ENCODE results near the gene ARMCX6. TPM values are rescaled to one million over a fixed set of nuclear protein-coding genes. Genes with fewer than 3 reads are reported as not detected.
"Not testable (repeated sequence)": the region's sequence is repeated elsewhere in the genome, so short reads cannot be mapped to it uniquely, and the experiment has no call there.

The ARMCX6 gene
- total and polyA plus RNA-seq, 10 donors = 31.0 to 62.4 (median 42.2) TPM

- WGBS, 5 donors = 77 to 100% (median 93%) methylated on average over 2 to 12 of the region's 12 CpGs
- TF ChIP-seq CTCF (IDR thresholded peaks at IDR 0.05 in 8 of 11, conservative IDR thresholded peaks at IDR 0.05 in 3 of 11) (no peak), POLR2A (IDR thresholded peaks at IDR 0.05) (no peak), POLR2AphosphoS5 (IDR thresholded peaks at IDR 0.05) (no peak)
- peaks cover 0 to 10% (median 0%) of the 10 kb centered on the region in 6 donors for H3K36me3 ChIP-seq
- H3K27ac ChIP-seq = no peak overlapping the region
- H3K27me3 ChIP-seq (replicated peaks in 1 of 7) = peaks cover 0 to 17% (median 0%) of the 10 kb centered on the region in 7 donors
- intact Hi-C loops (cut with DNase I; ENCODE audit: low total_unique reads) = no loop called here
- peaks cover 0 to 21% (median 8%) of the 10 kb centered on the region in 6 donors for H3K4me1 ChIP-seq
- H3K4me3 ChIP-seq = no peak overlapping the region
- no peaks in the 10 kb centered on the region for H3K9me3 ChIP-seq
- DNase-seq = no peak
Measured at GRCh38 chrX:101657495-101657894, 39.7 kb upstream of the ARMCX6 start.

GRCh38 chrX:101656817-101657216 is 39.0 kb upstream of the ARMCX6 start:
- Histone ChIP-seq H3K27ac (no peak overlapping the region), H3K36me3 (peaks cover 0 to 10% (median 0%) of the 10 kb centered on the region in 6 donors), H3K4me1 (peaks cover 0 to 21% (median 8%) of the 10 kb centered on the region in 6 donors), H3K9me3 (no peaks in the 10 kb centered on the region), H3K4me3 (no peak overlapping the region), H3K27me3 (replicated peaks in 1 of 7) (peaks cover 0 to 17% (median 0%) of the 10 kb centered on the region in 7 donors)
- intact Hi-C loops (cut with DNase I; ENCODE audit: low total_unique reads) = no loop called here
- DNase-seq = peak; percentile 73
- WGBS, 5 donors = 85 to 90% (median 90%) methylated on average over 10 to 13 of the region's 13 CpGs; no CpG with 5 or more reads in 2 of the 5 donors
- no peak for TF ChIP-seq POLR2AphosphoS5 (IDR thresholded peaks at IDR 0.05)
- no peak for TF ChIP-seq POLR2A (IDR thresholded peaks at IDR 0.05)
- TF ChIP-seq CTCF (IDR thresholded peaks at IDR 0.05 in 8 of 11, conservative IDR thresholded peaks at IDR 0.05 in 3 of 11) = no peak

DNA sequence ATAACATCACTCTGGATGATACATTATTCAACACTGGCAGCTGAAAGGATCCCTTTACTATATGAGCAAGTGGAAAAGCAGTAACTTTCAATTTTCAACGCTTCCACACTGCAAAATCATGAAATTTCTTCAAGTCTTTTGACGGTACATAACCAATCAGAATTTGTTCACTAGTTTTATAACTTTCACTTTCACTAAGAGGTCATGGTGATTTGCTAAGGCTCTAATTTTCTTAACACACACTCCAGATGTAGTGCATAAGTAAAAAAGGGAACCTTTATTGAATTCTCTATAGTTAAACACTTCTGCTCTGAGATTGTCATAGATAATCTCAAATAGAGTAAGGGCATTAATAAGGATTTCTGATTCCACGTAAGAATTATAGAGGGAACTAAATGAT is 37.7 kb upstream of the ARMCX6 start:
- Histone ChIP-seq H3K4me1 (peaks cover 0 to 21% (median 8%) of the 10 kb centered on the region in 6 donors), H3K9me3 (no peaks in the 10 kb centered on the region), H3K27me3 (replicated peaks in 1 of 7) (peaks cover 0 to 17% (median 0%) of the 10 kb centered on the region in 7 donors), H3K36me3 (peaks cover 0 to 10% (median 0%) of the 10 kb centered on the region in 6 donors), H3K27ac (peak overlapping the region in 3 of 8 donors; percentile 13 to 37 (median 27)), H3K4me3 (no peak overlapping the region)
- intact Hi-C loops (cut with DNase I; ENCODE audit: low total_unique reads) = no loop called here
- no peak for DNase-seq
- WGBS, 5 donors = 17 to 48% (median 25%) methylated on average over 3 of the region's 3 CpGs
- no peak for TF ChIP-seq POLR2A (IDR thresholded peaks at IDR 0.05)
- no peak for TF ChIP-seq POLR2AphosphoS5 (IDR thresholded peaks at IDR 0.05)
- TF ChIP-seq CTCF (IDR thresholded peaks at IDR 0.05 in 8 of 11, conservative IDR thresholded peaks at IDR 0.05 in 3 of 11) = no peak

DNA sequence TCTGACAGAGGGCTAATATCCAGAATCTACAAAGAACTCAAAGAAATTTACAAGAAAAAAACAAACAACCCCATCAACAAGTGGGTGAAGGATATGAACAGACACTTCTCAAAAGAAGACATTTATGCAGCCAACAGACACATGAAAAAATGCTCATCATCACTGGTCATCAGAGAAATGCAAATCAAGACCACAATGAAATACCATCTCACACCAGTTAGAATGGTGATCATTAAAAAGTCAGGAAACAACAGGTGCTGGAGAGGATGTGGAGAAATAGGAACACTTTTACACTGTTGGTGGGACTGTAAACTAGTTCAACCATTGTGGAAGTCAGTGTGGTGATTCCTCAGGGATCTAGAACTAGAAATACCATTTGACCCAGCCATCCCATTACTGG is 29.9 kb upstream of the ARMCX6 start:
- H3K27me3 ChIP-seq (replicated peaks in 1 of 7); H3K27ac ChIP-seq; intact Hi-C loops (cut with DNase I; ENCODE audit: low total_unique reads); H3K36me3 ChIP-seq; DNase-seq; H3K4me1 ChIP-seq; H3K4me3 ChIP-seq; H3K9me3 ChIP-seq: not testable (repeated sequence)

DNA sequence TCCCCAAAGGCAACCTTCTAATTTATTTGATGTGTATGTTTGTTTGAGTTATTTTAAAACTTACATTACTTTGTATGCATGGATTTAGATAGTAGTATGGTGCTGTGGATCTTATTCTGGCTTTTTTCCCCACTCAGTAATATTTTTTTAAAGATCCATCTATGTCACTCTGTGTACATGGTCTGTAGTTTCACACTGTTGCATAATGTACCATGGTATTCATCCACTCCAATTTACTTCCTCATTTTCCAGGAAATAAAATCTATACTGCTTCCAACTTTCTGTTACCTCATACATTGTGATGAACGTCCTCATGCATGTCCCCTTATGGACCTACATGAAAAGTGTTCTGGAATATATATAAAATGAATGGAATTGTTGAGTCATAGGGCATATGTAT is 24.3 kb upstream of the ARMCX6 start:
- H3K4me1 ChIP-seq = no peaks in the 10 kb centered on the region
- H3K36me3 ChIP-seq = no peaks in the 10 kb centered on the region
- no peak for TF ChIP-seq POLR2A (IDR thresholded peaks at IDR 0.05)
- TF ChIP-seq CTCF (IDR thresholded peaks at IDR 0.05 in 8 of 11, conservative IDR thresholded peaks at IDR 0.05 in 3 of 11) = no peak
- TF ChIP-seq POLR2AphosphoS5 (IDR thresholded peaks at IDR 0.05) = no peak
- no peak for DNase-seq
- no peak overlapping the region for H3K4me3 ChIP-seq
- H3K9me3 ChIP-seq = no peaks in the 10 kb centered on the region
- intact Hi-C loops (cut with DNase I; ENCODE audit: low total_unique reads) = no loop called here
- WGBS, 5 donors = 17 to 33% (median 23%) methylated on average over 1 of the region's 1 CpG
- no peak overlapping the region for H3K27ac ChIP-seq
- no peaks in the 10 kb centered on the region for H3K27me3 ChIP-seq (replicated peaks in 1 of 7)
